Activated effector memory CD4-positive, alpha-beta T cell treated with Interleukin-2 at 50 U/mL for 16 hours (primary cell): ENCODE measurements around the gene DLEC1.

Source experiments
- DNase-seq: peaks from one replicate; pipeline ENCODE4 v3.0.0-alpha.2; 2020

DLEC1 gene

GRCh38 chr3:38110314-38111050 is 71.5 kb downstream of the DLEC1 start:
- no peak for DNase-seq

- no peak for DNase-seq
Observed at GRCh38 chr3:38111201-38111600, 72.2 kb downstream of the DLEC1 start.

- DNase-seq = no peak
Observed at GRCh38 chr3:38111696-38112377, 72.8 kb downstream of the DLEC1 start.

GRCh38 chr3:38112378-38112761 is 73.4 kb downstream of the DLEC1 start:
- DNase-seq = no peak

GRCh38 chr3:38114052-38114874 is 75.3 kb downstream of the DLEC1 start:
- no peak for DNase-seq

GRCh38 chr3:38114875-38115644 is 76.1 kb downstream of the DLEC1 start:
- no peak for DNase-seq

GRCh38 chr3:38115645-38116427 is 76.8 kb downstream of the DLEC1 start:
- no peak for DNase-seq

GRCh38 chr3:38116471-38117162 is 77.6 kb downstream of the DLEC1 start:
- no peak for DNase-seq

GRCh38 chr3:38117163-38117716 is 78.2 kb downstream of the DLEC1 start:
- no peak for DNase-seq

GRCh38 chr3:38117748-38118420 is 78.9 kb downstream of the DLEC1 start:
- peak; percentile 59 for DNase-seq

- no peak for DNase-seq
Observed at GRCh38 chr3:38118421-38119247, 79.6 kb downstream of the DLEC1 start.

- no peak for DNase-seq
Observed at GRCh38 chr3:38119248-38119544, 80.2 kb downstream of the DLEC1 start.

- DNase-seq = no peak
Observed at GRCh38 chr3:38119821-38120692, 81.0 kb downstream of the DLEC1 start.

GRCh38 chr3:38120693-38121450 is 81.9 kb downstream of the DLEC1 start:
- DNase-seq = no peak

GRCh38 chr3:38121451-38121831 is 82.4 kb downstream of the DLEC1 start:
- DNase-seq = no peak

GRCh38 chr3:38121832-38122461 is 82.9 kb downstream of the DLEC1 start:
- DNase-seq = no peak

GRCh38 chr3:38122712-38123290 is 83.8 kb downstream of the DLEC1 start:
- DNase-seq = no peak
